Measurements from ENCODE around the gene SP1. TPM values are rescaled to one million over a fixed set of nuclear protein-coding genes. Genes with fewer than 3 reads are reported as not detected.
A peak's percentile ranks its signal among the peaks of the same experiment; 100 is the strongest.

The SP1 gene
- total and polyA plus RNA-seq, 9 of the 15 experiments (the other 6 are each of a cell fraction or from before 2014, with no cell fraction given): 8.0 to 65.5 (median 41.6) TPM

- TF ChIP-seq RBM34 (IDR thresholded peaks at IDR 0.05; ENCODE audit: borderline replicate concordance, insufficient read depth, low read length): no peak
- no peak for TF ChIP-seq ZNF695 (CRISPR knock-in tag; IDR thresholded peaks at IDR 0.05)
- TF ChIP-seq MCM5 (IDR thresholded peaks at IDR 0.05; ENCODE audit: low read depth): no peak
- TF ChIP-seq ZNF277 (CRISPR knock-in tag; IDR thresholded peaks at IDR 0.05; ENCODE audit: borderline replicate concordance): no peak
- peak; percentile 84 for TF ChIP-seq BRD9 (IDR thresholded peaks at IDR 0.05; ENCODE audit: low read depth, partially characterized antibody)
- peak; percentile 57 for TF ChIP-seq SIN3B (IDR thresholded peaks at IDR 0.05; ENCODE audit: low read depth)
- no peak for TF ChIP-seq ZC3H8 (IDR thresholded peaks at IDR 0.05)
- TF ChIP-seq CBFA2T3 (IDR thresholded peaks at IDR 0.05): no peak
- no peak; a peak in 1 of 4 replicates for TF ChIP-seq FOXK2 (conservative IDR thresholded peaks at IDR 0.05 in 1 of 2, IDR thresholded peaks at IDR 0.05 in 1 of 2; ENCODE audit: low read depth in 2 of 2)
- peak; percentile 65 for TF ChIP-seq KDM5B (IDR thresholded peaks at IDR 0.05; ENCODE audit: insufficient replicate concordance, low read depth, low read length)
- no peak for TF ChIP-seq ZNF655 (CRISPR knock-in tag; IDR thresholded peaks at IDR 0.05)
- no peak for TF ChIP-seq ZNF696 (CRISPR knock-in tag; conservative IDR thresholded peaks at IDR 0.05)
- no peak for TF ChIP-seq ID3 (CRISPR knock-in tag; IDR thresholded peaks at IDR 0.05)
- peak; percentile 41 for TF ChIP-seq ID3 (tag; IDR thresholded peaks at IDR 0.05)
- peak; percentile 9; the same call in 1 of the 2 replicates for TF ChIP-seq DPF2 (IDR thresholded peaks at IDR 0.05)
- TF ChIP-seq ZNF592 (IDR thresholded peaks at IDR 0.05): peak; percentile 37; the same call in 1 of the 2 replicates
- no peak for TF ChIP-seq TAF9B (IDR thresholded peaks at IDR 0.05; ENCODE audit: partially characterized antibody)
- no peak for TF ChIP-seq SMAD3 (CRISPR knock-in tag; conservative IDR thresholded peaks at IDR 0.05)
- TF ChIP-seq ATF6 (CRISPR knock-in tag; IDR thresholded peaks at IDR 0.05): peak; percentile 91; the same call in 1 of the 2 replicates
These were observed 72.4 kb downstream of the SP1 start (continued) for GRCh38 chr12:53452159-53453077.
